GM12872 (cell line): ENCODE data around the gene COBL.

ENCODE experiments used
- CTCF ChIP-seq: IDR thresholded peaks from 3 replicates; pipeline ENCODE4 v1.5.1; 2011; ENCODE audit warnings: low read depth, mild to moderate bottlenecking, low read length, moderate library complexity; ENCODE audit not compliant: insufficient read depth

COBL gene

DNA sequence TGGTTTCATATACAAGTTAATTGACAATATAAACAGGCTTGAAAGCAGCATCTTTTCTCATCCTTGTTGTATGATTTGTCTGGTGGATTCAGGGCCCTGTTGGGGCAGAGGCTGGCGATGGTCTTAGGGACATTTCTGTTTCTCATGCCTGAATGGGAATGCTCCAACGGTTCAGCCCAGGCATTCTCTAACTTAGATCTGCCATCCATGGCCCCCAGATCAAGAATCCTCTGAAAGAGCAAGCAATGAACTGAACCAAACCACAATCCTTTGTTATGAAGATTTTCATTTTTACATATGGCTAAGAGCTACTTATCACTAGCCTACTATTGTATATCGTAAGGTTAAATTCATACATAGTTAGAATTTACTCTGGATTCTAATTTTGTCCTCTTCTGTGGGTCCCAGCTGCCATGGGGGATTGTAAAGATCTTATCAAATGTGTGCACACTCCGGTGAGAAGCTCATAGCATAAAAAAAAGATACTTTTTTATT is 163.9 kb downstream of the COBL start:
- TF ChIP-seq CTCF: no peak

DNA sequence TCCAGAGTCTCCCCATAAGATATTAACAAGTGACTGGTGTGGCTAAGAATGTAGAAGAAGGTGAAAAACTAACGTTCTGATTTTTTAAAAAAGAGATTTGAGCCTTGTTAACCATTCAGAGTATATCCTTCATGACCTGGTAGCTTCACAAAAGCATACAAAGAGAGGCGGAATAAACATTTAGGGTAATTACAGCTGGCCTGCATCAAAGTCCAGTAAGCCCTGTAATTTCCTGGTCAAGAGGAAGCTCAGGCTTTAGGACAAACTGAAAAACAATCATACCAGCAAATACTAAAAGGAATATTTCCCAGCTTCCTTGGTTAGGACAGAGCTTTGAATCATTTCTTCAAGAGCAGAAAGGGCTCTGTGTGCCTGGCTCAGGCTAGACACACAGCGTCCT is 165.2 kb downstream of the COBL start:
- no peak for TF ChIP-seq CTCF

GRCh38 chr7:51150193-51150592 is 166.4 kb downstream of the COBL start:
- no peak for TF ChIP-seq CTCF

DNA sequence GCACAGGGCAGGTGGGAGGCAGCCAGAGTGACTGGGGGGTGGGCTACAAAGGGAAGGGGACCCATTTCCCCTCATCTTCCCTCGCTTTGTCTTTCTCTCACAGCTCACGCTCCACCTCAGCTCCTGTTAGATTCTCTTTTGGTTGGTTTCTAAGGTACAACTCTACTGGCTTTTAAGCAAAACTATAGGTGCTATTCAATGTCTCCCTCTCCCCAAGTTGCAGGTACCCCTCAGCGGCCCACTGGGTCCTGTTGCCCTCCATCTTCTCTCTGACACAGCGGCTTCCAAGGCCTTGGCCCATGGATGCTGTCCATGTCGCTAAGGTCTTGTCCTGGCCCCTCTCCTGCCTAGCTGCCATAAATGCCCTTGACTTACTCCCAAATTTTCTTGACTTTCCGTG is 168.4 kb downstream of the COBL start:
- TF ChIP-seq CTCF: no peak

GRCh38 chr7:51146816-51147586 is 169.6 kb downstream of the COBL start:
- TF ChIP-seq CTCF: no peak

GRCh38 chr7:51144178-51144577 is 172.4 kb downstream of the COBL start:
- no peak for TF ChIP-seq CTCF

DNA sequence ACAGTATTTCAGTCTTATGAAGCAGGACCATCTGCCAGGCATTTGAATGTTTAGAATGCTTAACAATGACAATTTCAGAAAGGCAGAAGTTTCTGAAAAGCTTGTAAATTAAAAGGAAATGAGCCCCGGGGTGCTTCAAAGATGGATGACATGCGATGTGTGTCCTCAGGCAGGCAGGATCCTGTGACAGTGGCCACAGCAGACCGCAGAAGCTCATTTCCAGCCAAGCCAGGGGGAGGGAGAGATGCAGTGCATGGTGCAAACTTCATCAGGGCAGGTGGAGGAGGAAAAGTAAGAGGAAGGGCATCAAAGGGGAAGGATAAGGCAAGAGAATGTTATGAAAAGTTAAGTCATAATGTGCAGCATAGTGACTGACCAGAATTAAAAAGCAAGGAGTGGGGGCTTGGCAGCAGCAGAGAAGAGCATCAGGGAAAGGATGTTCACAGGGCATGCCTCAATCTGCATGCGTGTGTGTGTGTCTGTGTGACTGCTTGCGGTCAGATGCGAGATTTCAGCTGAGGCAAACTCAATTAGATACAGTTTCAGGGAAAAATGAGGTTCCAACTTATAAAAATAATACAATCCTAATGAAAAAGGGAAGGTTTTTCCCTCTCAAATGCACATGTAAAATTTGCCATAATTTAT is 173.7 kb downstream of the COBL start:
- no peak for TF ChIP-seq CTCF
